ENCODE measurements around the gene YRDC.
A peak's percentile ranks its signal among the peaks of the same experiment; 100 is the strongest.

Gene YRDC

DNA sequence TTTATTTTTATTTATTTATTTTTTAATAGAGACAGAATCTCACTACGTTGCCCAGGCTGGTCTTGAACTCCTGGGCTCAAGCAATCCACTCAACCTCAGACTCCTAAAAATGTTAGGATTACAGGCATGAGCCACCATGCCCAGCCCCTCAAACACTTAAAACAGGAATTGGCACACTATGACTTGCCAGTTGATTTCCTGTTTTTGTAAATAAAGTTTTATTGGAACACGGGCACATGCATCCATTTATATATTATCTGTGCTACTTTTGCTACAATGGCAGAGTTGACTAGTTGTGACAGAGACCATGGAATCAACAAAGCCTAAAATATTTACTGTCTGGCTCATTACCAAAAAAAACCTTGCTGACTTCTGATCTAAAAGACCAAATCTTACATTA is 16.0 kb upstream of the YRDC start:
- Histone ChIP-seq H3K27me3 (ENCODE audit: control insufficient read depth in 1 of 2, insufficient read depth in 2 of 2, low read length in 2 of 2) (no peaks in the 10 kb centered on the region), H3K4me3 (ENCODE audit: low read depth in 1 of 2, low read length in 2 of 2) (no peak overlapping the region), H3K9ac (ENCODE audit: low read depth in 1 of 2, low read length in 2 of 2) (no peak overlapping the region), H3K36me3 (ENCODE audit: control insufficient read depth in 1 of 2, insufficient read depth in 2 of 2, low read length in 2 of 2) (peaks cover 16 to 40% of the 10 kb centered on the region in 2 donors), H3K27ac (ENCODE audit: low read depth, low read length) (no peak overlapping the region), H3K9me3 (ENCODE audit: control insufficient read depth in 1 of 2, low read length in 2 of 2) (no peaks in the 10 kb centered on the region), H3K4me1 (ENCODE audit: control insufficient read depth in 1 of 2, insufficient read depth in 2 of 2, low read length in 2 of 2) (peaks cover 0 to 6% of the 10 kb centered on the region in 2 donors)

DNA sequence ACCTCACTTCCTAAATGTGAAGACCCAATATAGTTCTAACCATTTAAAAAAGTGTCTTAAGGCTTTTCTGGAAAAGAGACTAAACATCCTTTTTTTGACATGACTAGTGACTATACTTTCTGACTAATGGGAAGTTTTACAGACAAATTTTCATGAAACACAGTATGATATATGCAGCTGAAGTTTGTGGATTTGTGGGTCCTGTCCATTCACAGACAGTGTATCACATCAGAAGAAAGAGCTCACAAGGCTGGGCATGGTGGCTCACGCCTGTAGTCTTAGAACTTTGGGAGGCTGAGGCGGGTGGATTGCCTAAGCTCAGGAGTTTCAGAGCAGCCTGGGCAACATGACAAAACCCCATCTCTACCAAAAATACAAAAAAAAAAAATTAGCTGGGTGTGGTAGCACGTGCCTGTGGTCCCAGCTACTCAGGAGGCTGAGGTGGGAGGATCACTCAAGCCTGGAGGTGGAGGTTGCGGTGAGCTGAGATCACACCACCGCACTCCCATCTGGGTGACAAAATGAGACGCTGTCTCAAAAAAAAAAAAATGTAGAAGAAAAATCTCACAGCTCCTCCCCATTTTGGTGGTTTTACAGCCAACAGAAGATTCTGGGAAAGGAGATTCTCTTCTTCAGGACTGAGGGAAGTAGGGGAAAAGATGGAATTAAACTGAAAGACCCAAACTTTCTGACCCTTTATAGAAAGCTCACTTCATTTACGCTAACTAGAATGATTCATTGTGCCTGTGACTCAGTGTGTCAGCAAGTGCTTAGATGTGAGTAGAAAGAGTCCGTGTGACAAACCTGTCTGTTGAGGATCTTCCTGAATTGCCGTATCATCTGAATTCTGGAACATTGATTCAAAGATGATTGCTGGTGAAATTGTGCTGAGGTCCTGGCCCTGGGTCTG is 15.2 kb upstream of the YRDC start:
- Histone ChIP-seq H3K27ac (ENCODE audit: low read depth, low read length) (no peak overlapping the region), H3K4me1 (ENCODE audit: control insufficient read depth in 1 of 2, insufficient read depth in 2 of 2, low read length in 2 of 2) (no peaks in the 10 kb centered on the region), H3K9me3 (ENCODE audit: control insufficient read depth in 1 of 2, low read length in 2 of 2) (no peaks in the 10 kb centered on the region), H3K27me3 (ENCODE audit: control insufficient read depth in 1 of 2, insufficient read depth in 2 of 2, low read length in 2 of 2) (no peaks in the 10 kb centered on the region), H3K9ac (ENCODE audit: low read depth in 1 of 2, low read length in 2 of 2) (no peak overlapping the region), H3K36me3 (ENCODE audit: control insufficient read depth in 1 of 2, insufficient read depth in 2 of 2, low read length in 2 of 2) (peaks cover 16 to 41% of the 10 kb centered on the region in 2 donors), H3K4me3 (ENCODE audit: low read depth in 1 of 2, low read length in 2 of 2) (no peak overlapping the region)

DNA sequence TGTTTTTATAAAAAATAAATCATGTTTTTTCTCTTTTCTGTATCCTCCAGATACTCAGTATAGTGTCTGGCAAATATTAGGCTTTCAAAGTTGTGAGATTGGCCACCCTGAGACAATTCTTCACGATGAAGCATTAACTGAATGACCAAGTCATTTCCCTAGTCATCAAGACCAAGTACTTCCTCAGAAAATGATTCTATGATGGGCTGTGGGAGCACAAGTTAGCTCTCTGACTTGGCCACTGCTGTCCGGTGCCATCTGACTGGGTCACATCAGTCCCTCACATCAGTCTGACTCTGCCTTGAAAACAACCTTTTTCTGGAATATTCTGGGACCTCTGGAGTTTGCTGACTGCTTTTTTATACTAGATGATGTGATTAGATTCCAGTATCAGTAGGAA is 13.5 kb upstream of the YRDC start:
- H3K36me3 ChIP-seq (ENCODE audit: control insufficient read depth in 1 of 2, insufficient read depth in 2 of 2, low read length in 2 of 2), result peaks cover 16 to 54% of the 10 kb centered on the region in 2 donors
- no peaks in the 10 kb centered on the region for H3K9me3 ChIP-seq (ENCODE audit: control insufficient read depth in 1 of 2, low read length in 2 of 2)
- no peak overlapping the region for H3K4me3 ChIP-seq (ENCODE audit: low read depth in 1 of 2, low read length in 2 of 2)
- H3K4me1 ChIP-seq (ENCODE audit: control insufficient read depth in 1 of 2, insufficient read depth in 2 of 2, low read length in 2 of 2), result no peaks in the 10 kb centered on the region
- H3K27me3 ChIP-seq (ENCODE audit: control insufficient read depth in 1 of 2, insufficient read depth in 2 of 2, low read length in 2 of 2), result no peaks in the 10 kb centered on the region
- H3K9ac ChIP-seq (ENCODE audit: low read depth in 1 of 2, low read length in 2 of 2), result no peak overlapping the region
- H3K27ac ChIP-seq (ENCODE audit: low read depth, low read length), result no peak overlapping the region

DNA sequence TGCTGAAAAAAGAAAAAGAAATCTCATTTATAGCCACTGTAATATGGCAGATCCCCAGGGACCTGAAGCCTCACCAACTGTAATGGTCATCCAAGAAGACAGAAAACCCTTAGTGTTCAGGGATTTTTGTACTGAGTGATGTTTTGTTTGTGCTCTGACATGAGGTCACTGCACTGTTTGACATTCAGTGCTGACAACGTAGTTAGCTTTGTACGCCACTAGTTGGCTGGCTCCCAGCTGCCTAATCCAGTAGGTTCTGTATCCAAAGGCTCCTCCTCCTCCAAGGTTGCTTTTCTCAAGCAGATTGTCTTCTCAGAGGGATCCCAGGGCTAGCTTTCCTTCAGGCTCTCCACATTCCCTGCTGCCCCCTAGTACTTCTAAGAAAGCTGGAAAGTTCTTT is 9.5 kb upstream of the YRDC start:
- H3K4me3 ChIP-seq (ENCODE audit: low read depth in 1 of 2, low read length in 2 of 2), result no peak overlapping the region
- H3K27ac ChIP-seq (ENCODE audit: low read depth, low read length), result no peak overlapping the region
- no peaks in the 10 kb centered on the region for H3K4me1 ChIP-seq (ENCODE audit: control insufficient read depth in 1 of 2, insufficient read depth in 2 of 2, low read length in 2 of 2)
- H3K36me3 ChIP-seq (ENCODE audit: control insufficient read depth in 1 of 2, insufficient read depth in 2 of 2, low read length in 2 of 2), result peaks cover 29 to 59% of the 10 kb centered on the region in 2 donors
- H3K9ac ChIP-seq (ENCODE audit: low read depth in 1 of 2, low read length in 2 of 2), result no peak overlapping the region
- H3K27me3 ChIP-seq (ENCODE audit: control insufficient read depth in 1 of 2, insufficient read depth in 2 of 2, low read length in 2 of 2), result no peaks in the 10 kb centered on the region
- no peaks in the 10 kb centered on the region for H3K9me3 ChIP-seq (ENCODE audit: control insufficient read depth in 1 of 2, low read length in 2 of 2)

DNA sequence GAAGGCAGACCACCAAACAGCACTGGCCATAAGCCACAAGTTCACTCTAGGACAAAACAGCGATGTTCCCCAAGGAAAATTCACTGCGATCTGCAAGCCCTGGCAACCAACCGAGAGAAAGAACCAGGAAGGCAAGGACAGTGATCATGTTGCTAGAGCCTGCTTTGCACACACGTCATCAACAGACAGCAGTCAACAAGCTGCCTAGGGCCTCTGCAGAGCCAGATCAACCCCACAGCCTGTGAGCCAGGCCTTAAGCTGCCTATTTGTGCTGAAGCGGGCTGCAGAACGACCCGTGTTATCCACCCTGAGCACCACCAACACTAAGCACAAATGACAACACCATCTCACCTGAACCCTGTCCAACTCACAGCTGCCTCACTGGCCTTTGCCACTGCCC is 6.2 kb upstream of the YRDC start:
- Histone ChIP-seq H3K4me3 (ENCODE audit: low read depth in 1 of 2, low read length in 2 of 2) (no peak overlapping the region), H3K27ac (ENCODE audit: low read depth, low read length) (no peak overlapping the region), H3K9ac (ENCODE audit: low read depth in 1 of 2, low read length in 2 of 2) (no peak overlapping the region), H3K4me1 (ENCODE audit: control insufficient read depth in 1 of 2, insufficient read depth in 2 of 2, low read length in 2 of 2) (peaks cover 1 to 2% of the 10 kb centered on the region in 2 donors), H3K27me3 (ENCODE audit: control insufficient read depth in 1 of 2, insufficient read depth in 2 of 2, low read length in 2 of 2) (no peaks in the 10 kb centered on the region), H3K9me3 (ENCODE audit: control insufficient read depth in 1 of 2, low read length in 2 of 2) (no peaks in the 10 kb centered on the region), H3K36me3 (ENCODE audit: control insufficient read depth in 1 of 2, insufficient read depth in 2 of 2, low read length in 2 of 2) (peaks cover 18 to 37% of the 10 kb centered on the region in 2 donors)

DNA sequence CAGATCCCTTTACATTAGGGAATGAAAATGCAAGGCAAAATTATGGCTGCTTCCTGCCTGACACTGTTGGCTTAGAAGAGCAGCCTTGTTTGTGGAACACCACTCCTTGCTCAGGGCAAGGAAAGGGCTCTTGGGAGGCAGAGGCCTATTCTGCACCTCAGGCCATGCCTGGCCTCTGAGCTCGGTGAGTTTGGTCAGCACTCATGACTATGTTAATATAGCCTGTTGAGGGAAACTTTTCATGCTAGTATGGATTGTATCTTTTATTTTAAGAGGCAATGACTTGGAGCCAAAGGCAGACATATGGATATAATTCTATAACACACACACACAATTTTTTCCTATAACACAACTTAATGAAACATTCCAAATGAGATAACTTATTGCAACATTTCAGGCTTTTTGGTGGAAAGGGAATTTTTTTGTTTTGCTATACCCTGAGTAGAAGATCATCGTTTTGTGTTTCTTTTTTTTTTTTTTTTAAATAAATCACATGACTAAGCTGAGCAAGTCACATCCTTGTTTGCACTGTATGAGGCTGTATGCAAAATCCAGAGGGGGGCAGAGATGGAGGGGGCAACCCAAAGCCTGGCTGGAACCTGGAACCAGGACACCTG is 5.6 kb upstream of the YRDC start:
- Histone ChIP-seq H3K27me3 (ENCODE audit: control insufficient read depth in 1 of 2, insufficient read depth in 2 of 2, low read length in 2 of 2) (no peaks in the 10 kb centered on the region), H3K4me3 (ENCODE audit: low read depth in 1 of 2, low read length in 2 of 2) (no peak overlapping the region), H3K27ac (ENCODE audit: low read depth, low read length) (no peak overlapping the region), H3K9me3 (ENCODE audit: control insufficient read depth in 1 of 2, low read length in 2 of 2) (no peaks in the 10 kb centered on the region), H3K36me3 (ENCODE audit: control insufficient read depth in 1 of 2, insufficient read depth in 2 of 2, low read length in 2 of 2) (peaks cover 18 to 37% of the 10 kb centered on the region in 2 donors), H3K9ac (ENCODE audit: low read depth in 1 of 2, low read length in 2 of 2) (no peak overlapping the region), H3K4me1 (ENCODE audit: control insufficient read depth in 1 of 2, insufficient read depth in 2 of 2, low read length in 2 of 2) (peaks cover 7% of the 10 kb centered on the region in 2 donors)

DNA sequence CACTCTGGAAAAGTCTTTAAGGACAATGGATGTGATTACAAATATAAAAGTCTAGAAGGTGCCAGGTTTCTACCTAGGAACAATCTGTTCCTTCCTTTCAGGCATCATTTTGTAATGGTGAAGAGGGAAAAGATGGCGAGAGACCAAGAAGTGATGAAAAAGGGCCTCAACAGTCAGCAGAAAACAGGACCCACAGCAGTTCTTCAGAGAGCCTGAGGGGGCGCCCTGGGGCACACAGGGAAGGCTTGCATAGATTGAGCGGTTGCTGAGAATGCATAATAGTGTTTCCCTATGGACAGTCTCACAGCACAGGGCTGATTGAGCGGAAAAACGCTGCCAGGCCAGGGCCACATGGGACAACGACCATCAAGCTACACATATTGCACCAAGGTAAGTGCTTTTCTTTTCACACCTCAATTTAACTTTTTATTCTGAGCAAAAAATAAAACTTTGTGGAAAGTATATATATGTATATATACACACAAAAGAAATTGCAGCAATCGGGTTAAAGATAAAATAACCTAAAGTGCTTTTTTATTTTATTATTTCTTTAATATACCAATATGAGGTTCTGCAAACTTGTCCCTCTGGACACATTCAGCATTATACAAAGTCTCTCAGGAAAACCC is 3.1 kb upstream of the YRDC start:
- H3K36me3 ChIP-seq (ENCODE audit: control insufficient read depth in 1 of 2, insufficient read depth in 2 of 2, low read length in 2 of 2), result peaks cover 23 to 27% of the 10 kb centered on the region in 2 donors
- no peaks in the 10 kb centered on the region for H3K9me3 ChIP-seq (ENCODE audit: control insufficient read depth in 1 of 2, low read length in 2 of 2)
- no peak overlapping the region for H3K4me3 ChIP-seq (ENCODE audit: low read depth in 1 of 2, low read length in 2 of 2)
- no peak overlapping the region for H3K9ac ChIP-seq (ENCODE audit: low read depth in 1 of 2, low read length in 2 of 2)
- no peak overlapping the region for H3K27ac ChIP-seq (ENCODE audit: low read depth, low read length)
- peaks cover 15 to 17% of the 10 kb centered on the region in 2 donors for H3K4me1 ChIP-seq (ENCODE audit: control insufficient read depth in 1 of 2, insufficient read depth in 2 of 2, low read length in 2 of 2)
- no peaks in the 10 kb centered on the region for H3K27me3 ChIP-seq (ENCODE audit: control insufficient read depth in 1 of 2, insufficient read depth in 2 of 2, low read length in 2 of 2)

DNA sequence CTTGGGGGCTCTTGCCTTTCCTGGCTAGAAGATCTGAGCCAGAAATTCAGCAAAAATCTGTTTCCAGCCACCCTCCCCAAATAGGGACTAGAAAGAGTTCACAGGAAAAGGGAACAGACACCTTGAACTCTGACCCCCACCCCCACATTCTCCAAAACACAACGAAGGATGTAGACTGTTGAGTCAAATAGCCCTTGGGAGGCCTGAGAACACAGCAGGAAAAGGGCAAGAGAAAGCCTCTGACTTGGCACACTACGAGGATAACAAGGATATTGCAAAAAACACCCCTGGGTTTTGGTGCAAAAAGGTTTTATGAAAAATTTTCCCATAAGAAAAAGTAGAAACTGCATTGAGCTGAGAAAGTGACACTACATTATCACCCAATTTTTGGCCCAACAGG is 1.9 kb upstream of the YRDC start:
- Histone ChIP-seq H3K27ac (ENCODE audit: low read depth, low read length) (no peak overlapping the region), H3K4me3 (ENCODE audit: low read depth in 1 of 2, low read length in 2 of 2) (no peak overlapping the region), H3K36me3 (ENCODE audit: control insufficient read depth in 1 of 2, insufficient read depth in 2 of 2, low read length in 2 of 2) (peaks cover 19 to 26% of the 10 kb centered on the region in 2 donors), H3K9me3 (ENCODE audit: control insufficient read depth in 1 of 2, low read length in 2 of 2) (no peaks in the 10 kb centered on the region), H3K9ac (ENCODE audit: low read depth in 1 of 2, low read length in 2 of 2) (no peak overlapping the region), H3K27me3 (ENCODE audit: control insufficient read depth in 1 of 2, insufficient read depth in 2 of 2, low read length in 2 of 2) (no peaks in the 10 kb centered on the region), H3K4me1 (ENCODE audit: control insufficient read depth in 1 of 2, insufficient read depth in 2 of 2, low read length in 2 of 2) (peaks cover 15 to 17% of the 10 kb centered on the region in 2 donors)

DNA sequence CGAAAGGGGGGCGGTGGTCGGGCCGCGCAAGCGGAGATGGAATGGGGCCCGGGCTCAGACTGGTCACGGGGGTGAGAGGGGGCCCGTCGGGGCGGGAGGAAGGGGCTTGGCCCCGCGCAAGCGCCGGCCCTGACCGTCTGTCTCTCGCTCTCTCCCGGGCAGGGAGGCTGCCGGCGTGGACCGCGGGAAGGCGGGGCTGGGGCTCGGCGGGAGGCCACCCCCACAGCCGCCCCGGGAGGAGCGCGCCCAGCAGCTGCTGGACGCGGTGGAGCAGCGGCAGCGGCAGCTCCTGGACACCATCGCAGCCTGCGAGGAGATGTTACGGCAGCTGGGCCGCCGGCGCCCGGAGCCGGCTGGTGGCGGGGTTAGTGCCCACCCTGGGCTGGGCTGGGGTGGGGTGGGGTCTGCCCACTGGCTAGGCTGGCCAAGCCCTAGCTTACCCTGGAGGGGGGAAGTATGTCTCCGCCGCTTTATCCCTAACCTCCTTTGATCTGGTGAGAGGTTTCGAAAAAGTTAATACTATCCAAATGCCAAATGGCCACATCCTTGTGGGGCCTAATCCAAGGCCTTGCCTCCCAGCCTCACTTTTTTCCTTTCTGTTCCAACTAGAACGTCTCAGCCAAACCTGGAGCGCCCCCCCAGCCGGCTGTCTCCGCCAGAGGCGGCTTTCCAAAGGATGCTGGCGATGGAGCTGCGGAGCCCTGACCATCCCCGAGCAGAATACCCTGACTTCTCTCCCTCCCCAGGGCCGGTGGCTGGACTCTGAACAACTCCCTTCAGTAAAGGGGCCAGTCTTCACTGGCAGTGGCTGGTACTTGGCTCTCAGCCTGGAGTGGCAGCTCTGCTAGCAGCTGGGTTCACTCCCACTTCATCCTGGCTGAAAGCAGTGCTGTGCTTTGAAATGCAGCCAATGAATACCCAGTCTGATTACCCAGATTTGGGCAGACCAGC is 636 bp upstream of the YRDC start:
- Histone ChIP-seq H3K4me3 (ENCODE audit: low read depth in 1 of 2, low read length in 2 of 2) (peak overlapping the region; percentile 82 to 93), H3K27me3 (ENCODE audit: control insufficient read depth in 1 of 2, insufficient read depth in 2 of 2, low read length in 2 of 2) (no peaks in the 10 kb centered on the region), H3K27ac (ENCODE audit: low read depth, low read length) (peak overlapping the region; percentile 71), H3K4me1 (ENCODE audit: control insufficient read depth in 1 of 2, insufficient read depth in 2 of 2, low read length in 2 of 2) (peaks cover 15 to 17% of the 10 kb centered on the region in 2 donors), H3K9me3 (ENCODE audit: control insufficient read depth in 1 of 2, low read length in 2 of 2) (no peaks in the 10 kb centered on the region), H3K9ac (ENCODE audit: low read depth in 1 of 2, low read length in 2 of 2) (peak overlapping the region; percentile 61 to 68), H3K36me3 (ENCODE audit: control insufficient read depth in 1 of 2, insufficient read depth in 2 of 2, low read length in 2 of 2) (peaks cover 24 to 30% of the 10 kb centered on the region in 2 donors)
